Smooth muscle cell (in vitro differentiated cells): ENCODE results near the gene ETNPPL. TPM values are rescaled to one million over a fixed set of nuclear protein-coding genes. Genes with fewer than 3 reads are reported as not detected.

Experiments
- DNase-seq: peaks from one replicate; lab custom pipeline; 2025; ENCODE audit not compliant: unreplicated experiment; lab: John Stamatoyannopoulos, UW
- H2AFZ ChIP-seq: fragments of 200-600 bp; sonication (generic); 2 replicates; pipeline ENCODE4 v1.6.0; 2016; ENCODE audit warnings: antibody characterized with exemption, low read depth, mild to moderate bottlenecking
- H3F3A ChIP-seq: fragments of 200-600 bp; sonication (generic); 2 replicates; pipeline ENCODE4 v1.6.0; 2017; ENCODE audit warnings: antibody characterized with exemption, low read depth
- H3K27ac ChIP-seq: fragments of 200-600 bp; sonication (generic); 2 replicates; pipeline ENCODE4 v1.5.1; 2016; ENCODE audit warnings: low read depth, mild to moderate bottlenecking
- H3K27me3 ChIP-seq: fragments of 200-600 bp; sonication (generic); 2 replicates; pipeline ENCODE4 v1.6.1; 2016; ENCODE audit warnings: low read depth, mild to moderate bottlenecking
- H3K36me3 ChIP-seq: fragments of 200-600 bp; sonication (generic); 2 replicates; pipeline ENCODE4 v1.5.1; 2016; ENCODE audit warnings: low read depth
- H3K4me1 ChIP-seq: fragments of 200-600 bp; sonication (generic); 2 replicates; pipeline ENCODE4 v1.5.1; 2016; ENCODE audit warnings: low read depth
- H3K4me2 ChIP-seq: fragments of 200-600 bp; sonication (generic); 2 replicates; pipeline ENCODE4 v1.6.0; 2016; ENCODE audit warnings: mild to moderate bottlenecking
- H3K4me3 ChIP-seq: fragments of 200-600 bp; sonication (generic); 2 replicates; pipeline ENCODE4 v1.5.1; 2016; ENCODE audit warnings: mild to moderate bottlenecking
- H3K79me2 ChIP-seq: fragments of 200-600 bp; sonication (generic); 2 replicates; pipeline ENCODE4 v1.6.0; 2016; ENCODE audit warnings: low read depth, mild to moderate bottlenecking
- H3K9ac ChIP-seq: fragments of 200-600 bp; sonication (generic); 2 replicates; pipeline ENCODE4 v1.6.0; 2016; ENCODE audit warnings: low read depth
- H3K9me3 ChIP-seq: fragments of 200-600 bp; sonication (generic); replicated peaks from 2 replicates; pipeline ENCODE4 v1.5.1; 2016; ENCODE audit warnings: low read depth
- H4K20me1 ChIP-seq: fragments of 200-600 bp; sonication (generic); 2 replicates; pipeline ENCODE4 v1.6.0; 2016; ENCODE audit warnings: low read depth
- CTCF ChIP-seq: fragments of 200-600 bp; sonication (generic); IDR thresholded peaks from 2 replicates; pipeline ENCODE4 v1.5.1; 2017; ENCODE audit warnings: borderline replicate concordance, mild to moderate bottlenecking, antibody characterized with exemption; ENCODE audit not compliant: insufficient read depth, poor library complexity, severe bottlenecking
- WGBS: methylation state at CpG from one replicate; pipeline ENCODE4 v1.1.7; 2016; ENCODE audit warnings: low lambda C conversion rate; 5-methylcytosine and 5-hydroxymethylcytosine counted together
- polyA plus RNA-seq: library from polyadenylated mRNA; unstranded; fragments of >200 nt; fragmentation: Nextera tagmentation; extraction: Ambion mirVana; gene quantifications from 2 replicates; pipeline ENCODE4 v1.2.1, GENCODE V29; 2016
- total RNA-seq: library from RNA; depleted of rRNA; stranded (reverse); fragments of >200 nt; gene quantifications from 2 replicates; pipeline ENCODE4 v1.2.3, GENCODE V29; 2014

The ETNPPL gene
- total and polyA plus RNA-seq, 2 experiments from 2014 or later: not detected

DNA sequence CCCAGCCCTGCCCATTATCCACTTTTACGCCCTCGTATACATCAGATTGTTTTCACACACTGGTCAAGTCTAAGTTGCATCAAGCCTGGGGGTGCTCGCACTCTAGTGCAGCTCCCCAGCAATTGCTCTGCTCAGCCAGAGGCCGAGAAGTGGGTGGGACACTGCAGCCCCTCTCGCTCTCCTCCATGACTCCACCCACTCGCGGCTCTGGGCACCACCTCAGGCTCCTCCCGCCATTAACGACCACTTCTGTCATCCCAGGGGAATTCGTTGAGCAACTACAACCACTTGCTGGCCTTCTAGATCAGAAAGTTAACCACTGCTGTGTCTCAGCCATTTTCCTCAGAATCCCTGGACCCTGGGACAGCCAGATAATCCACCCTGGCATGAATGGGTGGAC is 53.6 kb downstream of the ETNPPL start:
- 83% methylated on average over 10 of the region's 10 CpGs for WGBS
- H3K36me3 ChIP-seq: no peaks in the 10 kb centered on the region
- no peak overlapping the region for H3K9ac ChIP-seq
- H3K27ac ChIP-seq: no peak overlapping the region
- H3K4me1 ChIP-seq: no peaks in the 10 kb centered on the region
- no peak overlapping the region for H2AFZ ChIP-seq
- H3K79me2 ChIP-seq: no peaks in the 10 kb centered on the region
- no peaks in the 10 kb centered on the region for H3K9me3 ChIP-seq
- no peaks in the 10 kb centered on the region for H3K27me3 ChIP-seq
- H3F3A ChIP-seq: no peaks in the 10 kb centered on the region
- H3K4me3 ChIP-seq: no peak overlapping the region
- DNase-seq: no peak
- H4K20me1 ChIP-seq: no peaks in the 10 kb centered on the region
- no peak overlapping the region for H3K4me2 ChIP-seq
- TF ChIP-seq CTCF: no peak

GRCh38 chr4:108706289-108706688 is 56.6 kb downstream of the ETNPPL start:
- H3K4me3 ChIP-seq: no peak overlapping the region

DNA sequence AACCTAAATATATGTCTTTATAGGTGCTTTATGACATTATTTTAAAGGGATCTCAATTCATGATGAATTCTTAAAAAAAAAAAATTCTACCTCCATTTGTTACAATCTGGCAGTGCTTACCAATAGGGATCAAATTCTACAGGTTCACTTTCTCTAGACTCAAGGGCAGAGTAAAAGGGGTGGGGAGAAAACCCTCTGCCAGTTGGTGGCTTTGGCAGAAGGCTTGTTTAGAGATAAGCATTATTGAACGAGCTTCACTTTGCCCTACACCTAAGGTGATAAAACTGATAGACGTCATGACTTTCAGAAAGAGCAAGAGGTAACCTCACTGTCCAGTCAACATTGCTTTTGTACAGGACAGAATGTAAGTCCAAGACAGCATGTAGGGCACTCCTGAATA is 58.9 kb downstream of the ETNPPL start:
- no peak overlapping the region for H3K27ac ChIP-seq
- no peak overlapping the region for H2AFZ ChIP-seq
- H3K36me3 ChIP-seq: no peaks in the 10 kb centered on the region
- 88% methylated on average over 2 of the region's 2 CpGs for WGBS
- no peak overlapping the region for H3K4me2 ChIP-seq
- H3K9ac ChIP-seq: no peak overlapping the region
- H3K27me3 ChIP-seq: no peaks in the 10 kb centered on the region
- no peaks in the 10 kb centered on the region for H3F3A ChIP-seq
- no peaks in the 10 kb centered on the region for H3K9me3 ChIP-seq
- DNase-seq: no peak
- no peaks in the 10 kb centered on the region for H3K79me2 ChIP-seq
- H3K4me3 ChIP-seq: no peak overlapping the region
- no peaks in the 10 kb centered on the region for H3K4me1 ChIP-seq
- TF ChIP-seq CTCF: no peak
- no peaks in the 10 kb centered on the region for H4K20me1 ChIP-seq

More at GRCh38 chr4:108706289-108706688, 56.6 kb downstream of the ETNPPL start:
- Histone ChIP-seq H3K4me2 (no peak overlapping the region), H3F3A (no peaks in the 10 kb centered on the region), H3K36me3 (no peaks in the 10 kb centered on the region), H3K4me1 (no peaks in the 10 kb centered on the region), H3K27me3 (no peaks in the 10 kb centered on the region), H4K20me1 (no peaks in the 10 kb centered on the region), H3K9ac (no peak overlapping the region), H2AFZ (no peak overlapping the region), H3K27ac (no peak overlapping the region), H3K79me2 (no peaks in the 10 kb centered on the region), H3K9me3 (no peaks in the 10 kb centered on the region)
- DNase-seq: no peak
- TF ChIP-seq CTCF: no peak
- 55% methylated on average over 4 of the region's 4 CpGs for WGBS

DNA sequence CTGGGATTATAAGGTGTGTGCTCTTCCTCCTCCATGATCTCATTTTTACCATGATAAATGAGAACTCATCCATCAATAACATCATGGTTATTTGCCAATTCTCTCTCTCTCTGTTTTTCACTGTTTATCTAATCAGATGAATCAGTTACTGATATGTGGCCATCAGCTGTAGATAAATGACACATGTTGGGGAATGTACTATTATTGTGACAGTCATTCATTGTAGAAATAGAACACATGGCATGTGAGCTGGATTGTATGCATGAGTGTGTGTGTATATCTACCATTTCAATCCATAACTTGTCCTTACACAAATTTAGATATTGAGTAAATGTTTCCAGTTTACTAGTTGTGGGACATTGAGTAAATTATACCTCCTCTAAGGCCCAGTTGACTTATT is 59.5 kb downstream of the ETNPPL start:
- Histone ChIP-seq H3F3A (no peaks in the 10 kb centered on the region), H2AFZ (no peak overlapping the region), H3K9ac (no peak overlapping the region), H3K79me2 (no peaks in the 10 kb centered on the region), H3K9me3 (no peaks in the 10 kb centered on the region), H3K27me3 (no peaks in the 10 kb centered on the region), H3K4me2 (no peak overlapping the region), H3K36me3 (no peaks in the 10 kb centered on the region), H3K4me3 (no peak overlapping the region), H4K20me1 (no peaks in the 10 kb centered on the region), H3K4me1 (no peaks in the 10 kb centered on the region), H3K27ac (no peak overlapping the region)
- no peak for DNase-seq
- TF ChIP-seq CTCF: no peak
